ENCODE measurements around the gene C9orf152. TPM values are rescaled to one million over a fixed set of nuclear protein-coding genes. Genes with fewer than 3 reads are reported as not detected.

C9orf152 gene
- total and polyA plus RNA-seq, 2 of the 13 experiments (the other 11 are each of a cell fraction or from before 2014, with no cell fraction given) = 0.24 to 0.48 TPM

GRCh38 chr9:110256380-110257096 lies 48.6 kb upstream of the C9orf152 start, which contains the start of gene TXN (continued):
- TF ChIP-seq THAP9 (CRISPR knock-in tag; IDR thresholded peaks at IDR 0.05; ENCODE audit: borderline replicate concordance) = no peak
- TF ChIP-seq ZNF205 (CRISPR knock-in tag; IDR thresholded peaks at IDR 0.05) = no peak
- TF ChIP-seq ZNF7 (CRISPR knock-in tag; IDR thresholded peaks at IDR 0.05) = no peak
- TF ChIP-seq ARID5B (CRISPR knock-in tag; IDR thresholded peaks at IDR 0.05) = no peak
- TF ChIP-seq NFKBIZ (CRISPR knock-in tag; IDR thresholded peaks at IDR 0.05) = no peak
- TF ChIP-seq JUN (CRISPR knock-in tag; IDR thresholded peaks at IDR 0.05) = no peak
- TF ChIP-seq FOXJ3 (CRISPR knock-in tag; IDR thresholded peaks at IDR 0.05; ENCODE audit: borderline replicate concordance) = no peak
- no peak; the same call in 1 of the 2 replicates for TF ChIP-seq POGZ (CRISPR knock-in tag; IDR thresholded peaks at IDR 0.05)
- 0 out of 2 replicates have a peak, but pooled peaks have one; percentile 24 for TF ChIP-seq SKIL (CRISPR knock-in tag; IDR thresholded peaks at IDR 0.05; ENCODE audit: borderline replicate concordance)
- TF ChIP-seq ZNF224 (CRISPR knock-in tag; IDR thresholded peaks at IDR 0.05) = no peak; the same call in 1 of the 2 replicates
- peak; percentile 64; the same call in 1 of the 2 replicates for TF ChIP-seq TFE3 (CRISPR knock-in tag; IDR thresholded peaks at IDR 0.05)
- no peak for TF ChIP-seq BRF2 (CRISPR knock-in tag; IDR thresholded peaks at IDR 0.05)
- no peak for TF ChIP-seq ZNF530 (CRISPR knock-in tag; IDR thresholded peaks at IDR 0.05; ENCODE audit: low read depth)
- TF ChIP-seq ZNF639 (CRISPR knock-in tag; conservative IDR thresholded peaks at IDR 0.05) = peak; percentile 30; the same call in 1 of the 2 replicates

Measured in HepG2 (cell line).